ENCODE measurements around the gene RPL9.

DNA sequence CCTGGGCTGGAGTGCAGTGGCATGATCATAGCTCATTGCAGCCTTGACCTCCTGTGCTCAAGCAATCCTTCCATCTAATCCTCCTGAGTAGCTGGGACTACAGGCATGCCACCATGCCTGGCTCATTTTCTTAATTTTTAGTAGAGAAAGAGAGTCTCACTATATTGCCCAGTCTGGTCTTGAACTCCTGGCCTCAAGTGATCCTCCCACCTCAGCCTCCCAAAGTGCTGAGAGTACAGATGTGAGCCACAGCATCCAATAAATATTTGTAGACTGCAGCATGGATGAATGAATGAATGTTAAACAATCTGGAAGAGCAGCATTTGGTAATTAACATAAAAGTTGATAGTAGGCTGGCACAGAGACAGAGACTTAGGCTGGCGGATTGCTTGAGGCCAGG lies 32.0 kb downstream of the RPL9 start:
- TF ChIP-seq, protein P1, sequence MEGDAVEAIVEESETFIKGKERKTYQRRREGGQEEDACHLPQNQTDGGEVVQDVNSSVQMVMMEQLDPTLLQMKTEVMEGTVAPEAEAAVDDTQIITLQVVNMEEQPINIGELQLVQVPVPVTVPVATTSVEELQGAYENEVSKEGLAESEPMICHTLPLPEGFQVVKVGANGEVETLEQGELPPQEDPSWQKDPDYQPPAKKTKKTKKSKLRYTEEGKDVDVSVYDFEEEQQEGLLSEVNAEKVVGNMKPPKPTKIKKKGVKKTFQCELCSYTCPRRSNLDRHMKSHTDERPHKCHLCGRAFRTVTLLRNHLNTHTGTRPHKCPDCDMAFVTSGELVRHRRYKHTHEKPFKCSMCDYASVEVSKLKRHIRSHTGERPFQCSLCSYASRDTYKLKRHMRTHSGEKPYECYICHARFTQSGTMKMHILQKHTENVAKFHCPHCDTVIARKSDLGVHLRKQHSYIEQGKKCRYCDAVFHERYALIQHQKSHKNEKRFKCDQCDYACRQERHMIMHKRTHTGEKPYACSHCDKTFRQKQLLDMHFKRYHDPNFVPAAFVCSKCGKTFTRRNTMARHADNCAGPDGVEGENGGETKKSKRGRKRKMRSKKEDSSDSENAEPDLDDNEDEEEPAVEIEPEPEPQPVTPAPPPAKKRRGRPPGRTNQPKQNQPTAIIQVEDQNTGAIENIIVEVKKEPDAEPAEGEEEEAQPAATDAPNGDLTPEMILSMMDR (IDR thresholded peaks at IDR 0.05), result no peak
- TF ChIP-seq POLR2A (IDR thresholded peaks at IDR 0.05), result no peak
